A673 (cell line): ENCODE results near the gene ATP2B1.

Experiments
- EZH2 ChIP-seq: fragments of 200-600 bp; sonication (generic); IDR thresholded peaks from 2 replicates; pipeline ENCODE4 v1.6.1; 2017; ENCODE audit warnings: borderline replicate concordance, low read depth, mild to moderate bottlenecking, mixed read lengths, antibody characterized with exemption, low read length; ENCODE audit not compliant: poor library complexity, severe bottlenecking
- TF ChIP-seq, protein P1 (sequence below): fragments of 300-800, 200-600 bp; sonication (generic); conservative IDR thresholded peaks from 2 replicates; pipeline ENCODE4 v1.5.1; 2017; ENCODE audit warnings: low read depth, mild to moderate bottlenecking, antibody characterized with exemption, low read length, moderate library complexity, mixed read lengths

DNA sequence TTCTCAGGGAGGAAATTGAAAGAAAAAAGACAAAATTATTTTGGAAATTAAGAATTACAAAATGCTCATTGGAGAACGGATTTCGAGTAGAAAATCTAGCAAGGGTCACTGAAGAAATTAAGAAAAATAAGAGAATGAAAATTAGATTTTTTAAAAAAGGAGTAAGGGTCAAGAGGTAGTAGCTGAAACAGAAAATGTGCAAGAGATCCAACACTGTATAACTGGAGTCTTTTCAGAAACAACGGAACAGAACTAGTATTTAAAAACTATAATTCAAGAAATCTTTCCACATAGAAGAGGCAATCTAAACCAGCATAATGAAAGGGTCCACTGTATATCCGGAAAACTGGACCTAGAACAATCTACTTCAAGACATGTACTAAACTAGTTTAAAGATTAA is 28.2 kb downstream of the ATP2B1 start:
- TF ChIP-seq, protein P1, sequence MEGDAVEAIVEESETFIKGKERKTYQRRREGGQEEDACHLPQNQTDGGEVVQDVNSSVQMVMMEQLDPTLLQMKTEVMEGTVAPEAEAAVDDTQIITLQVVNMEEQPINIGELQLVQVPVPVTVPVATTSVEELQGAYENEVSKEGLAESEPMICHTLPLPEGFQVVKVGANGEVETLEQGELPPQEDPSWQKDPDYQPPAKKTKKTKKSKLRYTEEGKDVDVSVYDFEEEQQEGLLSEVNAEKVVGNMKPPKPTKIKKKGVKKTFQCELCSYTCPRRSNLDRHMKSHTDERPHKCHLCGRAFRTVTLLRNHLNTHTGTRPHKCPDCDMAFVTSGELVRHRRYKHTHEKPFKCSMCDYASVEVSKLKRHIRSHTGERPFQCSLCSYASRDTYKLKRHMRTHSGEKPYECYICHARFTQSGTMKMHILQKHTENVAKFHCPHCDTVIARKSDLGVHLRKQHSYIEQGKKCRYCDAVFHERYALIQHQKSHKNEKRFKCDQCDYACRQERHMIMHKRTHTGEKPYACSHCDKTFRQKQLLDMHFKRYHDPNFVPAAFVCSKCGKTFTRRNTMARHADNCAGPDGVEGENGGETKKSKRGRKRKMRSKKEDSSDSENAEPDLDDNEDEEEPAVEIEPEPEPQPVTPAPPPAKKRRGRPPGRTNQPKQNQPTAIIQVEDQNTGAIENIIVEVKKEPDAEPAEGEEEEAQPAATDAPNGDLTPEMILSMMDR, result no peak
- no peak for TF ChIP-seq EZH2
